GM19043 (cell line): ENCODE data around the gene CHFR.
"Not testable (repeated sequence)": the region's sequence is repeated elsewhere in the genome, so short reads cannot be mapped to it uniquely, and the experiment has no call there.

Experiments used
- ATAC-seq: cut with Tn5 transposase; IDR thresholded peaks from one replicate; pipeline ENCODE4 v1.9.1; 2021; ENCODE audit warnings: low read depth; ENCODE audit not compliant: unreplicated experiment

CHFR gene

GRCh38 chr12:132813443-132813842 lies 74.0 kb downstream of the CHFR start:
- ATAC-seq = no peak

GRCh38 chr12:132812631-132813305 lies 74.6 kb downstream of the CHFR start:
- no peak for ATAC-seq

- ATAC-seq = not testable (repeated sequence)
Measured at GRCh38 chr12:132809391-132809790, 78.0 kb downstream of the CHFR start.

GRCh38 chr12:132807295-132808092 lies 79.9 kb downstream of the CHFR start:
- ATAC-seq = no peak

GRCh38 chr12:132806857-132807256 lies 80.5 kb downstream of the CHFR start:
- ATAC-seq = no peak

- ATAC-seq = no peak
Measured at GRCh38 chr12:132804426-132804861, 83.0 kb downstream of the CHFR start.

GRCh38 chr12:132803888-132804287 lies 83.5 kb downstream of the CHFR start:
- ATAC-seq = no peak

GRCh38 chr12:132803125-132803524 lies 84.3 kb downstream of the CHFR start:
- no peak for ATAC-seq

- ATAC-seq = no peak
Measured at GRCh38 chr12:132801741-132802140, 85.7 kb downstream of the CHFR start.

GRCh38 chr12:132798836-132799235 lies 88.6 kb downstream of the CHFR start:
- ATAC-seq = no peak

GRCh38 chr12:132797820-132798570 lies 89.4 kb downstream of the CHFR start:
- ATAC-seq = no peak

GRCh38 chr12:132795847-132796246 lies 91.6 kb downstream of the CHFR start:
- ATAC-seq = no peak

- ATAC-seq = not testable (repeated sequence)
Measured at GRCh38 chr12:132791940-132792339, 95.5 kb downstream of the CHFR start.

- ATAC-seq = no peak
Measured at GRCh38 chr12:132789099-132789471, 98.3 kb downstream of the CHFR start.

- ATAC-seq = no peak
Measured at GRCh38 chr12:132788375-132789098, 98.9 kb downstream of the CHFR start.

- ATAC-seq = no peak
Measured at GRCh38 chr12:132787877-132788276, 99.5 kb downstream of the CHFR start.

GRCh38 chr12:132786192-132786591 lies 101.2 kb downstream of the CHFR start:
- no peak for ATAC-seq

- no peak for ATAC-seq
Measured at GRCh38 chr12:132784580-132784979, 102.8 kb downstream of the CHFR start.

- no peak for ATAC-seq
Measured at GRCh38 chr12:132783917-132784531, 103.4 kb downstream of the CHFR start.
